K562 treated with DMSO at 1 percent for 48 hours (cell line): ENCODE measurements around the gene MORF4L1. TPM values are rescaled to one million over a fixed set of nuclear protein-coding genes. Genes with fewer than 3 reads are reported as not detected.

Experiments used
- total RNA-seq: library from RNA; unstranded; fragments of 300-600 nt; gene quantifications from 2 replicates; pipeline ENCODE4 v1.2.3, GENCODE V29; 2022; ENCODE audit warnings: low replicate concordance; ENCODE audit errors: extremely low read depth

Gene MORF4L1, protein sequence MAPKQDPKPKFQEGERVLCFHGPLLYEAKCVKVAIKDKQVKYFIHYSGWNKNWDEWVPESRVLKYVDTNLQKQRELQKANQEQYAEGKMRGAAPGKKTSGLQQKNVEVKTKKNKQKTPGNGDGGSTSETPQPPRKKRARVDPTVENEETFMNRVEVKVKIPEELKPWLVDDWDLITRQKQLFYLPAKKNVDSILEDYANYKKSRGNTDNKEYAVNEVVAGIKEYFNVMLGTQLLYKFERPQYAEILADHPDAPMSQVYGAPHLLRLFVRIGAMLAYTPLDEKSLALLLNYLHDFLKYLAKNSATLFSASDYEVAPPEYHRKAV
- 879 TPM in 1 of 2 replicates, not detected in the other for total RNA-seq

DNA sequence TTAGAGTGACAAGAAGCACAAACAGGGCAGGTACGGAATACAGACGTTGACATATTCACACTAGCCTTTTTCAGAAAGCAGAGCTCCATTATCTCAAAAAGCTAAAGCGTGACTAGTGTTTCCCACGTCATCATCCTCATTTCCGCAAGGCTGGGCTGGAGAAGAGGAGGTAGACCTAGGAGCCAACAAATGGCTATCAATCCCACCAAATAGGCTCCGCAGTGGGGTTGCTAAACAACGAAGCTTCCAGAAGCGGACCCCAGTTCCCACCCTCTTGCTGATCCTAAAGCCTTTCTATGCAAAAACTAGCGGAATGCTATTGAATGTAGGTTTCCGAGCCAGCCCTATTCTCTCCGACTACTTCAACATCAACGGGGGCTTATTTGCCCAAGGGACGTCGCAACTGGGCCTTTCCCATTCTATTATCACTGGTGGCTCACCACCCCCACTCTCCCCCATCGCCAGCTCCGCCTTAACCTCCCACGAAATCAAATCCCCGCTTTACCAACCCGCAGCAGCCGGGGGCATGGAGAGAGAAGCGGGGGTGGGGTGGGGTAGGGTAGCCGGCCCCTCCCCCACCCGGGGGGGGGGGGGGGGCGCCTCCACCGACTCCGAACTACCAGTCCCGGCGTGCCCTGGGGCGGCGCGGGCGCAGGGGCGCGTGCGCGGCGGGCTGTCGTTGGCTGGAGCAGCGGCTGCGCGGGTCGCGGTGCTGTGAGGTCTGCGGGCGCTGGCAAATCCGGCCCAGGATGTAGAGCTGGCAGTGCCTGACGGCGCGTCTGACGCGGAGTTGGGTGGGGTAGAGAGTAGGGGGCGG, at the start of gene MORF4L1:
MORF4L1 (plus strand) TSS at position 736 of the 817 bp plus-strand sequence. CDS start 128 bp downstream, outside the sequence.

GRCh38 chr15:78944669-78945407, 72.1 kb downstream of the MORF4L1 start, which contains the start of gene CTSH:
Gene CTSH, minus strand, starts transcription at chr15:78945046. Its CDS starts 65 bp downstream, at chr15:78944981.

Other genes with a start within 250 kb of the MORF4L1 start
- not detected in 2 replicates for gene CHRNB4, start 231.7 kb upstream of the MORF4L1 start, total RNA-seq
- not detected in 2 replicates for gene ADAMTS7, start 61.4 kb upstream of the MORF4L1 start, total RNA-seq
- 1,335 TPM in 1 of 2 replicates, not detected in the other for gene CTSH, start 72.2 kb downstream of the MORF4L1 start, total RNA-seq
- gene RASGRF1, start 217.9 kb downstream of the MORF4L1 start, total RNA-seq, result not detected in 2 replicates